B cell (primary cell): ENCODE results near the gene CYP2A6. TPM values are rescaled to one million over a fixed set of nuclear protein-coding genes. Genes with fewer than 3 reads are reported as not detected.
"Not testable (repeated sequence)": the region's sequence is repeated elsewhere in the genome, so short reads cannot be mapped to it uniquely, and the experiment has no call there.

Experiments used
- ATAC-seq: fragments of 200-7000 bp; cut with Tn5 transposase; one replicate; pipeline ENCODE4 v1.10.0; 2021; ENCODE audit warnings: low read depth, mild to moderate bottlenecking, moderate number of reproducible peaks, moderate library complexity
- CTCF ChIA-PET: fragments of 350-600 bp; sonication (Branson Sonifier 250); formaldehyde crosslinking; loops from one replicate; lab custom pipeline; 2021; ENCODE audit warnings: antibody characterized with exemption, inconsistent platforms; lab: Charles Lee
- POLR2A ChIA-PET: fragments of 350-600 bp; sonication (Branson Sonifier 250); formaldehyde crosslinking; loops from one replicate; lab custom pipeline; 2021; ENCODE audit warnings: antibody characterized with exemption; lab: Charles Lee
- DNase-seq: peaks from one replicate; pipeline ENCODE4 v3.0.0; 2013
- H2AFZ ChIP-seq: 2 replicates; pipeline ENCODE4 v1.6.1; 2012; ENCODE audit warnings: mild to moderate bottlenecking, low read depth, low read length; ENCODE audit not compliant: insufficient read depth, poor library complexity, severe bottlenecking
- H3K27ac ChIP-seq, 2 donors: 1 replicate in 1 of 2; 2 replicates in 1 of 2; pipeline ENCODE4 v1.5.1; 2012 to 2013; ENCODE audit warnings: low read length in 2 of 2, mild to moderate bottlenecking in 2 of 2, moderate library complexity in 1 of 2
- H3K27me3 ChIP-seq, 4 experiments: fragments of 200-600 bp in 1 of 4; sonication (generic) in 1 of 4; replicated peaks in 1 of 4; 1 replicate in 2 of 4; 2 replicates in 2 of 4; pipeline versions ENCODE4 v1.6.1 to v1.7.0; 2013 to 2016; ENCODE audit warnings: low read length in 3 of 4, mild to moderate bottlenecking in 2 of 4, mixed read lengths in 1 of 4, moderate library complexity in 1 of 4; ENCODE audit not compliant: insufficient read depth in 4 of 4, control insufficient read depth in 3 of 4; ENCODE audit errors: control extremely low read depth in 1 of 4
- H3K36me3 ChIP-seq, 2 experiments: replicated peaks in 1 of 2; 1 replicate in 1 of 2; 2 replicates in 1 of 2; pipeline versions ENCODE4 v1.6.1 to v1.7.1; 2013; ENCODE audit warnings: low read length in 1 of 2; ENCODE audit not compliant: insufficient read depth in 2 of 2, control insufficient read depth in 1 of 2; ENCODE audit errors: control extremely low read depth in 1 of 2, extremely low read depth in 1 of 2
- H3K4me1 ChIP-seq, 2 donors: fragments of 200-600 bp in 1 of 2; sonication (generic) in 1 of 2; 1 replicate in 1 of 2; 2 replicates in 1 of 2; pipeline versions ENCODE4 v1.5.1 to v1.6.1; 2013 to 2017; ENCODE audit warnings: low read length in 2 of 2; ENCODE audit not compliant: control insufficient read depth in 2 of 2, insufficient read depth in 2 of 2
- H3K4me2 ChIP-seq: replicated peaks from 2 replicates; pipeline ENCODE3; 2012; ENCODE audit warnings: mild to moderate bottlenecking, low read depth, low read length; ENCODE audit not compliant: poor library complexity, severe bottlenecking
- H3K4me3 ChIP-seq, 5 experiments: fragments of 200-600 bp in 1 of 5; sonication (generic) in 1 of 5; 1 replicate in 3 of 5; 2 replicates in 2 of 5; pipeline versions ENCODE4 v1.5.1 to v1.7.0; 2011 to 2016; ENCODE audit warnings: low read length in 4 of 5, mild to moderate bottlenecking in 4 of 5, low read depth in 2 of 5, control low read depth in 1 of 5, moderate library complexity in 1 of 5; ENCODE audit not compliant: insufficient read depth in 1 of 5; ENCODE audit errors: control extremely low read depth in 1 of 5, extremely low read depth in 1 of 5
- H3K79me2 ChIP-seq: fragments of 200-600 bp; sonication (generic); one replicate; pipeline ENCODE4 v1.6.0; 2016; ENCODE audit warnings: low read length; ENCODE audit not compliant: control insufficient read depth, insufficient read depth
- H3K9ac ChIP-seq: fragments of 200-600 bp; sonication (generic); 2 replicates; pipeline ENCODE4 v1.6.1; 2017; ENCODE audit warnings: mild to moderate bottlenecking, low read length, moderate library complexity
- H3K9me3 ChIP-seq, 3 donors: one replicate each; pipeline versions ENCODE4 v1.6.1 to v1.7.1; 2013; ENCODE audit warnings: low read length in 2 of 3; ENCODE audit not compliant: control insufficient read depth in 2 of 3, insufficient read depth in 1 of 3; ENCODE audit errors: control extremely low read depth in 1 of 3
- H4K20me1 ChIP-seq: 2 replicates; pipeline ENCODE4 v1.6.0; 2012; ENCODE audit warnings: mild to moderate bottlenecking, low read length; ENCODE audit not compliant: insufficient read depth, control insufficient read depth, poor library complexity, severe bottlenecking
- H3K27ac Mint-ChIP-seq: one replicate; pipeline ENCODE4 v1.8.0; 2021; ENCODE audit warnings: mixed read lengths
- H3K27me3 Mint-ChIP-seq: one replicate; pipeline ENCODE4 v1.8.0; 2021; ENCODE audit warnings: mixed read lengths
- H3K4me1 Mint-ChIP-seq: one replicate; pipeline ENCODE4 v1.8.0; 2021; ENCODE audit warnings: mixed read lengths
- H3K4me3 Mint-ChIP-seq: one replicate; pipeline ENCODE4 v1.8.0; 2021; ENCODE audit warnings: mixed read lengths
- H3K9me3 Mint-ChIP-seq: one replicate; pipeline ENCODE4 v1.8.0; 2022; ENCODE audit warnings: mixed read lengths; ENCODE audit not compliant: insufficient read depth
- CTCF ChIP-seq: fragments of 200-600 bp; IDR thresholded peaks from one replicate; pipeline ENCODE4 v1.8.0; 2022; ENCODE audit warnings: antibody characterized with exemption, mild to moderate bottlenecking
- EZH2 ChIP-seq: IDR thresholded peaks from 2 replicates; pipeline ENCODE4 v1.6.1; 2012; ENCODE audit warnings: borderline replicate concordance, low read depth, mild to moderate bottlenecking, moderate library complexity, low read length; ENCODE audit not compliant: insufficient read depth, poor library complexity, severe bottlenecking
- WGBS: methylation state at CpG from one replicate; pipeline ENCODE4 v1.1.5; 2013; ENCODE audit warnings: missing lambda C conversion rate; ENCODE audit not compliant: insufficient coverage; 5-methylcytosine and 5-hydroxymethylcytosine counted together
- intact Hi-C: fragments of 100-400 bp; cut with micrococcal nuclease; formaldehyde crosslinking; loops from one replicate; pipeline ENCODE4 v1.10.0; 2022
- polyA plus RNA-seq: library from polyadenylated mRNA; depleted of rRNA; stranded (reverse); fragments of >200 nt; gene quantifications from 2 replicates; pipeline ENCODE4 v1.2.3, GENCODE V29; 2012
- total RNA-seq, 2 donors: library from RNA; stranded (reverse); fragments of 120-200 nt in 1 of 2; gene quantifications; 1 replicate in 1 of 2; 2 replicates in 1 of 2; pipeline versions ENCODE4 v1.2.3 to v1.2.4, GENCODE V29; 2013 to 2022

CYP2A6 gene
- total and polyA plus RNA-seq, 2 donors (not counting 1 experiment from before 2014, with no cell fraction given), result not detected

GRCh38 chr19:40818480-40819399 lies 31.5 kb downstream of the CYP2A6 start:
- not testable (repeated sequence) for H3K9me3 Mint-ChIP-seq, H3K36me3 ChIP-seq, H3K27ac ChIP-seq, H4K20me1 ChIP-seq, H3K27me3 Mint-ChIP-seq, H3K79me2 ChIP-seq, H3K27me3 ChIP-seq, H3K9me3 ChIP-seq
- CTCF ChIA-PET, result interaction anchor here (0.6 to 3.8 kb wide), 27 partner anchors 7 to 495 kb away, joined by 3 to 117 read pairs (median 5); partner anchors contain the start of genes ACTMAP, COQ8B, EGLN2 and ITPKC
- peak overlapping the region; percentile 83 for H3K27ac Mint-ChIP-seq
- Histone ChIP-seq H3K9ac (peak overlapping the region; percentile 59), H3K4me3 (peak overlapping the region in 4 of 5 experiments; percentile 14 to 61 (median 45)), H3K4me2 (peak overlapping the region; percentile 56), H2AFZ (peak overlapping the region; percentile 82), H3K4me1 (peaks cover 14 to 33% of the 10 kb centered on the region in 2 donors)
- peaks cover 29% of the 10 kb centered on the region for H3K4me1 Mint-ChIP-seq
- H3K4me3 Mint-ChIP-seq, result peak overlapping the region; percentile 92
- peak; percentile 63 for TF ChIP-seq CTCF
- POLR2A ChIA-PET, result interaction anchor here (0.5 to 3.1 kb wide), 7 partner anchors 20 to 446 kb away, joined by 3 to 15 read pairs (median 5); partner anchors contain the start of genes COQ8B, EGLN2, HNRNPUL1 and ITPKC
- intact Hi-C loops, result loop anchor here (1.0 to 5.0 kb wide), 3 partner anchors 41 to 155 kb away; partner anchors contain the start of genes ACTMAP, MIA, RAB4B and SNRPA
- ATAC-seq, result peak; percentile 89
- DNase-seq, result peak; percentile 81
- WGBS, result 38% methylated on average over 17 of the region's 36 CpGs

GRCh38 chr19:40815223-40815622 lies 35.0 kb downstream of the CYP2A6 start:
- 98% methylated on average over 3 of the region's 4 CpGs for WGBS
- H3K4me1 Mint-ChIP-seq, result peaks cover 41% of the 10 kb centered on the region
- no peak overlapping the region for H2AFZ ChIP-seq
- H3K79me2 ChIP-seq, result no peaks in the 10 kb centered on the region
- TF ChIP-seq EZH2 (no peak), CTCF (no peak)
- no peaks in the 10 kb centered on the region for H4K20me1 ChIP-seq
- H3K4me1 ChIP-seq, result peaks cover 25 to 47% of the 10 kb centered on the region in 2 donors
- H3K27me3 ChIP-seq, result no peaks in the 10 kb centered on the region
- H3K4me3 Mint-ChIP-seq, result no peak overlapping the region
- H3K27me3 Mint-ChIP-seq, result no peaks in the 10 kb centered on the region
- no peak overlapping the region for H3K4me3 ChIP-seq
- H3K36me3 ChIP-seq, result no peaks in the 10 kb centered on the region
- no peak for ATAC-seq
- H3K4me2 ChIP-seq, result no peak overlapping the region
- no peak overlapping the region for H3K9ac ChIP-seq
- no peak for DNase-seq
- H3K27ac ChIP-seq, result no peak overlapping the region
- ChIA-PET POLR2A (no interaction called here), CTCF (interaction anchor here (0.6 to 1.7 kb wide), 4 partner anchors 9 to 152 kb away, joined by 3 to 4 read pairs (median 4); no protein-coding TSS in a partner anchor)
- no peaks in the 10 kb centered on the region for H3K9me3 ChIP-seq
- no peaks in the 10 kb centered on the region for H3K9me3 Mint-ChIP-seq
- no peak overlapping the region for H3K27ac Mint-ChIP-seq
- intact Hi-C loops, result loop anchor here (5.0 kb wide), 1 partner anchor 38 kb away; the partner anchor contains the start of genes MIA and RAB4B
